ENCODE data around the gene NOL6. TPM values are rescaled to one million over a fixed set of nuclear protein-coding genes. Genes with fewer than 3 reads are reported as not detected.

Gene NOL6
- polyA plus RNA-seq, 1 donor (not counting 4 experiments of a cell fraction or from before 2014, with no cell fraction given) = 63.6 TPM

DNA sequence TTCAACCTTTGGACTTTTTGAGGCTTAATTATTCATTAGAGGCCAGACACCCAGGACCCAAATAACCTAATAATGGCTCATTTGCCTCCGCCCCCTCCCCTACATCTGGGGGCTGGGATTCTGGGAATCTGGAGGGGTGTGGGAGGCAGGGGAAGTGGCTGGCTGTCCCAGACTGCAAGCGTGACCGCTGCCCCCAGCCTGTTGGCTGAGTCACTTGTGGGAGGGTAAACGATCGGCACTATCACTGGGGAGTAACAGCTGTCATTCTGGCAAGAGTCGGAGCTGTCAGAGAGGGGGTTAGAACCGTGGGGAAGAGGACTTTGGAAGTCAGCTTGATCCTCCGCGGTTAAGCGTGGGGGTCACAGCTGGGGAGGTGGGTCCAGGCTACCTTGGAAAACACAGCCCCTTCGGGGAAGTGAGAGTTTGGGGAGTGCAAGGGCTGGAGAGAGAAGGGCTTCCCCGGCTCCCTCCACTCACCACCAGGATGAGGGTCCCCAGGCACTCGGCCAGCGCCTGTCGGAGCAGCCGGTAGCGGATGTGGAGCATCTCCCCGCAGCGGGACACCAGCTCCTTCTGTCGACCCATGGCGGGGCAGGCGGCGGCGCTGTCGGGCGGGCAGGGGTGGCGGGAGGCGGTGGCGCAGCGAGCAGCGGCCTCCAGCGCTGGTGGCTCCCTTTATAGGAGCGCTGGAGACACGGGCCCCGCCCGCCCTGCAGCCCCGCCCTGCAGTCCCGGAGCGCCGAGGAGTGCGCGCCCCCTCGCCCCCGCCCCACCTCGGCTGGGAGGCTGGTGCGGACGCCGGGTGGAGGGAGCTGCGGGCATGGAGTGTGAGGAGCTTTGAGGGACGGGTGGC lies 26.6 kb downstream of the NOL6 start, which contains the start of gene AQP3:
Gene AQP3 (minus strand): TSS at position 648 of the 853 bp plus-strand sequence. CDS start 63 bp downstream, at position 585.
- Histone ChIP-seq H3K4me2 (ENCODE audit: control insufficient read depth, extremely low read depth, insufficient read depth, low read depth, low read length) (peak within 1 kb of the TSS; percentile 96), H3K4me3 (ENCODE audit: control insufficient read depth in 2 of 3, extremely low read depth in 1 of 3, insufficient read depth in 2 of 3, low read depth in 1 of 3, low read length in 3 of 3) (peak within 1 kb of the TSS; percentile 39 to 75 (median 66)), H3K79me2 (ENCODE audit: control insufficient read depth, insufficient read depth, low read length) (no peaks in the 10 kb centered on the region), H3K9me1 (ENCODE audit: control insufficient read depth, extremely low read depth, insufficient read depth, low read length) (no peaks in the 10 kb centered on the region), H4K20me1 (ENCODE audit: control insufficient read depth, extremely low read depth, insufficient read depth, low read length) (no peaks in the 10 kb centered on the region), H3K9me3 (ENCODE audit: control insufficient read depth, low read depth, low read length) (no peaks in the 10 kb centered on the region), H3K36me3 (ENCODE audit: control insufficient read depth in 2 of 2, extremely low read depth in 1 of 2, insufficient read depth in 2 of 2, low read length in 2 of 2) (peaks cover 1 to 16% of the 10 kb centered on the region in 2 experiments), H3K27me3 (ENCODE audit: control insufficient read depth, extremely low read depth, insufficient read depth, low read length) (no peaks in the 10 kb centered on the region), H2AFZ (ENCODE audit: control insufficient read depth, low read length) (peak within 1 kb of the TSS; percentile 76), H3K27ac (ENCODE audit: control insufficient read depth, insufficient read depth, low read length) (peak within 1 kb of the TSS; percentile 77), H3K4me1 (ENCODE audit: control insufficient read depth, extremely low read depth, insufficient read depth, low read length) (peaks cover 70% of the 10 kb centered on the region), H3K9ac (ENCODE audit: control insufficient read depth, extremely low read depth, insufficient read depth, low read length) (peak within 1 kb of the TSS; percentile 66)
- DNase-seq (ENCODE audit: low read depth, low spot score) (no peak), FAIRE-seq (peak; percentile 92)
- TF ChIP-seq, protein P1, sequence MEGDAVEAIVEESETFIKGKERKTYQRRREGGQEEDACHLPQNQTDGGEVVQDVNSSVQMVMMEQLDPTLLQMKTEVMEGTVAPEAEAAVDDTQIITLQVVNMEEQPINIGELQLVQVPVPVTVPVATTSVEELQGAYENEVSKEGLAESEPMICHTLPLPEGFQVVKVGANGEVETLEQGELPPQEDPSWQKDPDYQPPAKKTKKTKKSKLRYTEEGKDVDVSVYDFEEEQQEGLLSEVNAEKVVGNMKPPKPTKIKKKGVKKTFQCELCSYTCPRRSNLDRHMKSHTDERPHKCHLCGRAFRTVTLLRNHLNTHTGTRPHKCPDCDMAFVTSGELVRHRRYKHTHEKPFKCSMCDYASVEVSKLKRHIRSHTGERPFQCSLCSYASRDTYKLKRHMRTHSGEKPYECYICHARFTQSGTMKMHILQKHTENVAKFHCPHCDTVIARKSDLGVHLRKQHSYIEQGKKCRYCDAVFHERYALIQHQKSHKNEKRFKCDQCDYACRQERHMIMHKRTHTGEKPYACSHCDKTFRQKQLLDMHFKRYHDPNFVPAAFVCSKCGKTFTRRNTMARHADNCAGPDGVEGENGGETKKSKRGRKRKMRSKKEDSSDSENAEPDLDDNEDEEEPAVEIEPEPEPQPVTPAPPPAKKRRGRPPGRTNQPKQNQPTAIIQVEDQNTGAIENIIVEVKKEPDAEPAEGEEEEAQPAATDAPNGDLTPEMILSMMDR (optimal IDR thresholded peaks at IDR 0.05 in 1 of 3, IDR thresholded peaks at IDR 0.05 in 1 of 3, conservative IDR thresholded peaks at IDR 0.05 in 1 of 3; ENCODE audit: extremely low read depth in 1 of 3, insufficient read depth in 2 of 3, low read length in 3 of 3) = peak in 1 of 3 experiments; percentile 28
- TF ChIP-seq EZH2 (IDR thresholded peaks at IDR 0.05; ENCODE audit: low read length) = no peak
- dilution Hi-C loops (cut with MboI; ENCODE audit: extremely low pct_ligation_motif_present, low sequenced_read_pairs) = no loop called here

DNA sequence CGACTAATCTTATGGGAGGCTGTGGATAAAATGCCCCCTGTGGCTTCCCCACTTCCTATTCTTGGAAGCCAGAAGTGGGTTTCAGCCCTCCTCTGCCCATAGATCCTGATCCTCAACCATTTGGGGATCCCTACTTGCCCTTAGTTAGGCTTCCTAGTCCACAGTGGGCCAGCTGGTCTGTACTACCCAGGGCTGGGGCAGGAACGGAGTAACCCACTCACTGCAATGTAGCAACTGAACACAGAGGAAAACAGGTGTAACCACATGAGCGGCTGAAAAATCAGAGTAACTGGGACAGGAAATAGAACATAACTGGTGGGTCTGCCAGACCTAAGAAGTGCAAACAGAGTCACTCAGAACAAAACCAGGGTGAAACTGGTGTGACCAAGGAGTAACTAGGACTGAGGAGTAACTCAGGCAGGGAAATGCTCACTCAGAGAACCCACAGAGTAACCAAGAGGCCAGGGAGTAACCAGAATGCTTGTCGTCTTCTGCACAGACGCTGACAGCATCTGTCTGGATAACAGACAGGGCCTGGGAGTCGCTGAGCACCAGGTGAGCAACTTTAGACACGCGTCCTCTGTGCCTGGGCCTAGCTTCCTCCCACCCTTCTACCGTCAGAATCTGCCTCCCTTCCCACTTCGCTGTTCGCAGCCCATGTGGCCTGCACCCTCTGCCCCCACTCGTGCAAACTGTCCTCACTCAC lies 27.3 kb downstream of the NOL6 start:
- dilution Hi-C loops (cut with MboI; ENCODE audit: extremely low pct_ligation_motif_present, low sequenced_read_pairs) = no loop called here
- H3K4me3 ChIP-seq (ENCODE audit: control insufficient read depth in 2 of 3, extremely low read depth in 1 of 3, insufficient read depth in 2 of 3, low read depth in 1 of 3, low read length in 3 of 3) = peak overlapping the region; percentile 39 to 75 (median 66)
- no peaks in the 10 kb centered on the region for H4K20me1 ChIP-seq (ENCODE audit: control insufficient read depth, extremely low read depth, insufficient read depth, low read length)
- H3K4me1 ChIP-seq (ENCODE audit: control insufficient read depth, extremely low read depth, insufficient read depth, low read length) = peaks cover 68% of the 10 kb centered on the region
- no peak overlapping the region for H2AFZ ChIP-seq (ENCODE audit: control insufficient read depth, low read length)
- no peaks in the 10 kb centered on the region for H3K9me1 ChIP-seq (ENCODE audit: control insufficient read depth, extremely low read depth, insufficient read depth, low read length)
- FAIRE-seq (peak; percentile 85), DNase-seq (ENCODE audit: low read depth, low spot score) (no peak)
- no peaks in the 10 kb centered on the region for H3K9me3 ChIP-seq (ENCODE audit: control insufficient read depth, low read depth, low read length)
- H3K27me3 ChIP-seq (ENCODE audit: control insufficient read depth, extremely low read depth, insufficient read depth, low read length) = no peaks in the 10 kb centered on the region
- H3K27ac ChIP-seq (ENCODE audit: control insufficient read depth, insufficient read depth, low read length) = peak overlapping the region; percentile 39
- H3K36me3 ChIP-seq (ENCODE audit: control insufficient read depth in 2 of 2, extremely low read depth in 1 of 2, insufficient read depth in 2 of 2, low read length in 2 of 2) = peaks cover 2 to 21% of the 10 kb centered on the region in 2 experiments
- TF ChIP-seq, protein P1 (optimal IDR thresholded peaks at IDR 0.05 in 1 of 3, IDR thresholded peaks at IDR 0.05 in 1 of 3, conservative IDR thresholded peaks at IDR 0.05 in 1 of 3; ENCODE audit: extremely low read depth in 1 of 3, insufficient read depth in 2 of 3, low read length in 3 of 3) = no peak
- no peak for TF ChIP-seq EZH2 (IDR thresholded peaks at IDR 0.05; ENCODE audit: low read length)
- H3K9ac ChIP-seq (ENCODE audit: control insufficient read depth, extremely low read depth, insufficient read depth, low read length) = peak overlapping the region; percentile 66
- H3K79me2 ChIP-seq (ENCODE audit: control insufficient read depth, insufficient read depth, low read length) = no peaks in the 10 kb centered on the region
- H3K4me2 ChIP-seq (ENCODE audit: control insufficient read depth, extremely low read depth, insufficient read depth, low read depth, low read length) = peak overlapping the region; percentile 96
